Neural cell (in vitro differentiated cells): Measurements from ENCODE around the gene RYR2. TPM values are rescaled to one million over a fixed set of nuclear protein-coding genes. Genes with fewer than 3 reads are reported as not detected.

ENCODE experiments used
- H2AFZ ChIP-seq: fragments of 200-600, 300-800 bp; sonication (generic), shearing (Covaris generic); 2 replicates; pipeline ENCODE4 v1.6.0; 2014; ENCODE audit warnings: low read depth, mild to moderate bottlenecking, antibody characterized with exemption, low read length, moderate library complexity
- H3F3A ChIP-seq: fragments of 200-600 bp; shearing (Covaris generic); 2 replicates; pipeline ENCODE4 v1.6.1; 2016; ENCODE audit warnings: mild to moderate bottlenecking, moderate library complexity, mixed read lengths, antibody characterized with exemption, low read length; ENCODE audit not compliant: insufficient read depth, poor library complexity, severe bottlenecking
- H3K27ac ChIP-seq: fragments of 200-600, 300-800 bp; sonication (generic), shearing (Covaris generic); 2 replicates; pipeline ENCODE4 v1.5.1; 2014; ENCODE audit warnings: mild to moderate bottlenecking, low read length, moderate library complexity
- H3K27me3 ChIP-seq: fragments of 300-800, 200-600 bp; sonication (generic), shearing (Covaris generic); 2 replicates; pipeline ENCODE4 v1.6.0; 2014; ENCODE audit warnings: mild to moderate bottlenecking, low read depth, low read length, moderate library complexity; ENCODE audit not compliant: insufficient read depth
- H3K36me3 ChIP-seq: fragments of 300-800, 200-600 bp; sonication (generic), shearing (Covaris generic); 2 replicates; pipeline ENCODE4 v1.5.1; 2014; ENCODE audit warnings: mild to moderate bottlenecking, antibody characterized with exemption, low read length, moderate library complexity; ENCODE audit not compliant: insufficient read depth
- H3K4me2 ChIP-seq: fragments of 300-800, 200-600 bp; sonication (generic), shearing (Covaris generic); 2 replicates; pipeline ENCODE4 v1.6.0; 2014; ENCODE audit warnings: mild to moderate bottlenecking, low read length
- H3K4me3 ChIP-seq: fragments of 300-800, 200-600 bp; sonication (generic), shearing (Covaris generic); 2 replicates; pipeline ENCODE4 v1.5.1; 2014; ENCODE audit warnings: mild to moderate bottlenecking, low read length, moderate library complexity
- H3K79me2 ChIP-seq: fragments of 200-600 bp; shearing (Covaris generic); replicated peaks from 2 replicates; pipeline ENCODE4 v1.6.0; 2014; ENCODE audit warnings: mild to moderate bottlenecking, low read length, moderate library complexity; ENCODE audit not compliant: insufficient read depth
- H3K9ac ChIP-seq: fragments of 300-800, 200-600 bp; sonication (generic), shearing (Covaris generic); 2 replicates; pipeline ENCODE4 v1.6.1; 2016; ENCODE audit warnings: mild to moderate bottlenecking, low read length, mixed read lengths
- H3K9me2 ChIP-seq: fragments of 200-600 bp; shearing (Covaris generic); 2 replicates; pipeline ENCODE4 v1.6.1; 2016; ENCODE audit warnings: mild to moderate bottlenecking, low read length, mixed read lengths; ENCODE audit not compliant: insufficient read depth
- H3K9me3 ChIP-seq: fragments of 200-600, 300-800 bp; sonication (generic), shearing (Covaris generic); 2 replicates; pipeline ENCODE4 v1.6.1; 2016; ENCODE audit warnings: mild to moderate bottlenecking, mixed run types, low read length, moderate library complexity, mixed read lengths
- H4K20me1 ChIP-seq: fragments of 200-600 bp; shearing (Covaris generic); 2 replicates; pipeline ENCODE4 v1.6.1; 2016; ENCODE audit warnings: mild to moderate bottlenecking, mixed run types; ENCODE audit not compliant: insufficient read depth
- CTCF ChIP-seq: fragments of 450-650 bp; IDR thresholded peaks from 2 replicates; pipeline ENCODE4 v1.5.1; 2014; ENCODE audit warnings: antibody characterized with exemption, mild to moderate bottlenecking, moderate library complexity; ENCODE audit not compliant: poor library complexity, severe bottlenecking
- EP300 ChIP-seq: fragments of 450-650 bp; conservative IDR thresholded peaks from 2 replicates; pipeline ENCODE4 v1.6.1; 2014; ENCODE audit warnings: antibody characterized with exemption, mild to moderate bottlenecking, moderate library complexity; ENCODE audit not compliant: poor library complexity, severe bottlenecking
- EZH2 ChIP-seq: fragments of 200-600, 300-800 bp; shearing (Covaris generic), sonication (generic); IDR thresholded peaks from 2 replicates; pipeline ENCODE4 v1.6.1; 2014; ENCODE audit warnings: antibody characterized with exemption, low read length, borderline replicate concordance, mild to moderate bottlenecking; ENCODE audit not compliant: insufficient read depth, poor library complexity, severe bottlenecking
- MXI1 ChIP-seq: fragments of 450-650 bp; conservative IDR thresholded peaks from 2 replicates; pipeline ENCODE4 v1.6.1; 2014; ENCODE audit warnings: antibody characterized with exemption, mild to moderate bottlenecking; ENCODE audit not compliant: poor library complexity, severe bottlenecking
- POLR2AphosphoS5 ChIP-seq: IDR thresholded peaks from 2 replicates; pipeline ENCODE4 v1.6.1; 2012
- RAD21 ChIP-seq: fragments of 450-650 bp; conservative IDR thresholded peaks from 2 replicates; pipeline ENCODE4 v1.6.1; 2014; ENCODE audit warnings: antibody characterized with exemption, mild to moderate bottlenecking, moderate library complexity
- REST ChIP-seq: IDR thresholded peaks from 2 replicates; pipeline ENCODE4 v1.6.1; 2012; ENCODE audit warnings: borderline replicate concordance
- SMC3 ChIP-seq: fragments of 450-650 bp; conservative IDR thresholded peaks from 2 replicates; pipeline ENCODE4 v1.6.1; 2014; ENCODE audit warnings: antibody characterized with exemption, mild to moderate bottlenecking, moderate library complexity; ENCODE audit not compliant: poor library complexity
- TAF1 ChIP-seq: IDR thresholded peaks from 2 replicates; pipeline ENCODE4 v1.6.1; 2012; ENCODE audit warnings: low read depth
- polyA plus RNA-seq: library from polyadenylated mRNA; depleted of rRNA; stranded (reverse); fragments of >200 nt; gene quantifications from 2 replicates; pipeline ENCODE4 v1.2.3, GENCODE V29; 2014

The RYR2 gene
- polyA plus RNA-seq, 1 donor from 2014 or later = 3.8 TPM

- H3K27me3 ChIP-seq = no peaks in the 10 kb centered on the region
- no peaks in the 10 kb centered on the region for H3K79me2 ChIP-seq
- no peak for TF ChIP-seq CTCF
- no peak for TF ChIP-seq SMC3
- TF ChIP-seq EZH2 = no peak
- TF ChIP-seq POLR2AphosphoS5 = no peak
- no peak for TF ChIP-seq TAF1
- no peak for TF ChIP-seq REST
- TF ChIP-seq RAD21 = no peak
- no peak for TF ChIP-seq EP300
- TF ChIP-seq MXI1 = no peak
- no peak overlapping the region for H2AFZ ChIP-seq
- H3F3A ChIP-seq = no peaks in the 10 kb centered on the region
- H3K9me3 ChIP-seq = no peaks in the 10 kb centered on the region
- no peaks in the 10 kb centered on the region for H3K9me2 ChIP-seq
- no peak overlapping the region for H3K9ac ChIP-seq
- H3K36me3 ChIP-seq = no peaks in the 10 kb centered on the region
- no peak overlapping the region for H3K4me3 ChIP-seq
- no peak overlapping the region for H3K27ac ChIP-seq
- no peaks in the 10 kb centered on the region for H4K20me1 ChIP-seq
- no peak overlapping the region for H3K4me2 ChIP-seq
Observed at GRCh38 chr1:237769916-237770315, 727.9 kb downstream of the RYR2 start.

- Histone ChIP-seq H3K27ac (no peak overlapping the region), H3K4me2 (no peak overlapping the region), H3K4me3 (no peak overlapping the region), H2AFZ (no peak overlapping the region), H3K9me2 (no peaks in the 10 kb centered on the region), H3K9ac (no peak overlapping the region), H3K36me3 (no peaks in the 10 kb centered on the region), H3K9me3 (no peaks in the 10 kb centered on the region), H3K27me3 (no peaks in the 10 kb centered on the region), H4K20me1 (no peaks in the 10 kb centered on the region), H3K79me2 (no peaks in the 10 kb centered on the region), H3F3A (no peaks in the 10 kb centered on the region)
- TF ChIP-seq RAD21 = no peak
- TF ChIP-seq REST = no peak
- TF ChIP-seq MXI1 = no peak
- TF ChIP-seq CTCF = no peak
Observed at GRCh38 chr1:237772009-237772408, 730.0 kb downstream of the RYR2 start.
